Loucy (cell line): Measurements from ENCODE around the gene CASZ1.

Source experiments
- H2AFZ ChIP-seq: fragments of 200-600 bp; sonication (generic); 2 replicates; pipeline ENCODE4 v1.6.0; 2016; ENCODE audit warnings: antibody characterized with exemption, mild to moderate bottlenecking, low read length, moderate library complexity
- H3F3A ChIP-seq: fragments of 200-600 bp; 2 replicates; pipeline ENCODE4 v1.6.0; 2016; ENCODE audit warnings: antibody characterized with exemption, low read depth, mild to moderate bottlenecking
- H3K27me3 ChIP-seq: fragments of 200-600 bp; sonication (generic); 2 replicates; pipeline ENCODE4 v1.6.1; 2014; ENCODE audit warnings: low read length, mild to moderate bottlenecking; ENCODE audit not compliant: insufficient read depth, poor library complexity, severe bottlenecking
- H3K36me3 ChIP-seq: fragments of 200-600 bp; sonication (generic); 2 replicates; pipeline ENCODE4 v1.6.1; 2016; ENCODE audit warnings: low read length; ENCODE audit not compliant: insufficient read depth
- H3K4me1 ChIP-seq: fragments of 200-600 bp; sonication (generic); 2 replicates; pipeline ENCODE4 v1.5.1; 2014; ENCODE audit warnings: low read length, mild to moderate bottlenecking; ENCODE audit not compliant: insufficient read depth, poor library complexity, severe bottlenecking
- H3K4me2 ChIP-seq: fragments of 200-600 bp; sonication (generic); 2 replicates; pipeline ENCODE4 v1.6.0; 2014; ENCODE audit warnings: antibody characterized with exemption, low read length, low read depth, mild to moderate bottlenecking; ENCODE audit not compliant: poor library complexity, severe bottlenecking
- H3K4me3 ChIP-seq: fragments of 200-600 bp; sonication (generic); 2 replicates; pipeline ENCODE4 v1.5.1; 2014; ENCODE audit warnings: low read length, mild to moderate bottlenecking, mixed read lengths; ENCODE audit not compliant: poor library complexity, severe bottlenecking
- H3K79me2 ChIP-seq: fragments of 200-600 bp; sonication (generic); 2 replicates; pipeline ENCODE4 v1.6.1; 2014; ENCODE audit warnings: low read length; ENCODE audit not compliant: insufficient read depth
- H3K9ac ChIP-seq: fragments of 200-600 bp; sonication (generic); 2 replicates; pipeline ENCODE4 v1.6.0; 2014; ENCODE audit warnings: mild to moderate bottlenecking, low read depth, low read length, moderate library complexity; ENCODE audit not compliant: poor library complexity, severe bottlenecking
- H3K9me2 ChIP-seq: fragments of 200-600 bp; sonication (generic); replicated peaks from 2 replicates; pipeline ENCODE4 v1.6.1; 2016; ENCODE audit warnings: low read depth, low read length, mixed read lengths
- H3K9me3 ChIP-seq: fragments of 200-600 bp; sonication (generic); 2 replicates; pipeline ENCODE4 v1.6.1; 2014; ENCODE audit warnings: mild to moderate bottlenecking, antibody characterized with exemption, low read length, low read depth; ENCODE audit not compliant: insufficient read depth
- H4K20me1 ChIP-seq: fragments of 200-600 bp; sonication (generic); 2 replicates; pipeline ENCODE4 v1.6.0; 2014; ENCODE audit warnings: antibody characterized with exemption, low read length, mild to moderate bottlenecking; ENCODE audit not compliant: insufficient read depth, poor library complexity, severe bottlenecking
- CTCF ChIP-seq: fragments of 200-600 bp; sonication (generic); conservative IDR thresholded peaks from 2 replicates; pipeline ENCODE4 v1.5.1; 2014; ENCODE audit warnings: mild to moderate bottlenecking, antibody characterized with exemption, low read length
- EZH2phosphoT487 ChIP-seq: fragments of 200-600 bp; IDR thresholded peaks from 2 replicates; pipeline ENCODE4 v1.6.1; 2018; ENCODE audit warnings: antibody characterized with exemption, mild to moderate bottlenecking, moderate library complexity, borderline replicate concordance

Gene CASZ1

GRCh38 chr1:10639011-10639774 is 157.3 kb downstream of the CASZ1 start:
- Histone ChIP-seq H4K20me1 (no peaks in the 10 kb centered on the region), H2AFZ (no peak overlapping the region), H3F3A (no peaks in the 10 kb centered on the region), H3K9ac (no peak overlapping the region), H3K9me3 (no peaks in the 10 kb centered on the region), H3K9me2 (no peaks in the 10 kb centered on the region), H3K36me3 (no peaks in the 10 kb centered on the region; the same call in 1 of the 2 replicates), H3K4me1 (no peaks in the 10 kb centered on the region), H3K79me2 (no peaks in the 10 kb centered on the region), H3K4me3 (no peak overlapping the region), H3K27me3 (no peaks in the 10 kb centered on the region), H3K4me2 (no peak overlapping the region)
- TF ChIP-seq CTCF (no peak), EZH2phosphoT487 (no peak)

- H3K9me2 ChIP-seq, result no peaks in the 10 kb centered on the region
- H3K27me3 ChIP-seq, result no peaks in the 10 kb centered on the region
- no peaks in the 10 kb centered on the region for H3K9me3 ChIP-seq
- H2AFZ ChIP-seq, result no peak overlapping the region
- no peak overlapping the region for H3K9ac ChIP-seq
- H3K4me2 ChIP-seq, result no peak overlapping the region
- H3K4me3 ChIP-seq, result no peak overlapping the region
- H3F3A ChIP-seq, result no peaks in the 10 kb centered on the region
- TF ChIP-seq EZH2phosphoT487 (no peak), CTCF (no peak)
- no peaks in the 10 kb centered on the region for H3K79me2 ChIP-seq
- no peaks in the 10 kb centered on the region for H3K4me1 ChIP-seq
- no peaks in the 10 kb centered on the region; the same call in 1 of the 2 replicates for H3K36me3 ChIP-seq
- no peaks in the 10 kb centered on the region for H4K20me1 ChIP-seq
Measured at GRCh38 chr1:10638559-10639005, 157.9 kb downstream of the CASZ1 start.

GRCh38 chr1:10637834-10638558 is 158.4 kb downstream of the CASZ1 start:
- Histone ChIP-seq H3K9ac (no peak overlapping the region), H3K4me1 (no peaks in the 10 kb centered on the region), H3K36me3 (no peaks in the 10 kb centered on the region; the same call in 1 of the 2 replicates), H3K9me3 (no peaks in the 10 kb centered on the region), H4K20me1 (no peaks in the 10 kb centered on the region), H3K4me2 (no peak overlapping the region), H3K79me2 (no peaks in the 10 kb centered on the region), H3K9me2 (no peaks in the 10 kb centered on the region), H3K4me3 (no peak overlapping the region), H3F3A (no peaks in the 10 kb centered on the region), H3K27me3 (no peaks in the 10 kb centered on the region), H2AFZ (no peak overlapping the region)
- TF ChIP-seq EZH2phosphoT487 (no peak), CTCF (no peak)
